Measurements from ENCODE around the gene KCNMA1.

DNA sequence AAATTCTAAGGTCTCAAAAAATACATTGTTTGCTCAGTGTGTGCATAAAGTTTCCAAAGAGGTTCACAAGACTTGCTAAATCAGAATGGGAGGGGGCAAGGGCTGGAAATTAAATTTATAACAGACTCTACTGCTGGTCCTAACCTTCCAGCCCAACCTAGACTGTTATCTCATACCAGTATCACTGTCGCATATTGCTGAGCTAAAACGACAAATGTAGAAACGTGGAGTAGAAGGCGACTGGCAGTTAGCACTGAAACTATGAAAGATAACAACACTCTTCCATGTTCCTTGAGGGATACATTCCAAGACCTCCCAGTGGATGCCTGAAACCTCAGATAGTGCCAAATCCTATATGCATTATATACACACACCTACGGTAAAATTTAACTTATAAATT lies 514.3 kb downstream of the KCNMA1 start:
- TF ChIP-seq, protein P1, sequence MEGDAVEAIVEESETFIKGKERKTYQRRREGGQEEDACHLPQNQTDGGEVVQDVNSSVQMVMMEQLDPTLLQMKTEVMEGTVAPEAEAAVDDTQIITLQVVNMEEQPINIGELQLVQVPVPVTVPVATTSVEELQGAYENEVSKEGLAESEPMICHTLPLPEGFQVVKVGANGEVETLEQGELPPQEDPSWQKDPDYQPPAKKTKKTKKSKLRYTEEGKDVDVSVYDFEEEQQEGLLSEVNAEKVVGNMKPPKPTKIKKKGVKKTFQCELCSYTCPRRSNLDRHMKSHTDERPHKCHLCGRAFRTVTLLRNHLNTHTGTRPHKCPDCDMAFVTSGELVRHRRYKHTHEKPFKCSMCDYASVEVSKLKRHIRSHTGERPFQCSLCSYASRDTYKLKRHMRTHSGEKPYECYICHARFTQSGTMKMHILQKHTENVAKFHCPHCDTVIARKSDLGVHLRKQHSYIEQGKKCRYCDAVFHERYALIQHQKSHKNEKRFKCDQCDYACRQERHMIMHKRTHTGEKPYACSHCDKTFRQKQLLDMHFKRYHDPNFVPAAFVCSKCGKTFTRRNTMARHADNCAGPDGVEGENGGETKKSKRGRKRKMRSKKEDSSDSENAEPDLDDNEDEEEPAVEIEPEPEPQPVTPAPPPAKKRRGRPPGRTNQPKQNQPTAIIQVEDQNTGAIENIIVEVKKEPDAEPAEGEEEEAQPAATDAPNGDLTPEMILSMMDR (IDR thresholded peaks at IDR 0.05), result no peak
- no peak for TF ChIP-seq POLR2A (IDR thresholded peaks at IDR 0.05)
